HG03565 (cell line): ENCODE data around the gene SCYGR4.
"Not testable (repeated sequence)": the region's sequence is repeated elsewhere in the genome, so short reads cannot be mapped to it uniquely, and the experiment has no call there.

Experiments
- ATAC-seq: cut with Tn5 transposase; IDR thresholded peaks from one replicate; pipeline ENCODE4 v1.9.1; 2021; ENCODE audit warnings: mild to moderate bottlenecking, moderate library complexity; ENCODE audit not compliant: unreplicated experiment

SCYGR4 gene

GRCh38 chr2:227665189-227665940 lies 48.1 kb downstream of the SCYGR4 start:
- ATAC-seq = no peak

- not testable (repeated sequence) for ATAC-seq
These were observed 49.4 kb downstream of the SCYGR4 start, which contains the start of gene SCYGR5 for GRCh38 chr2:227666631-227667170. Gene SCYGR5 (plus strand): TSS chr2:227666804. CDS start chr2:227666804, 0 bp downstream.
